Activated CD8-positive, alpha-beta memory T cell treated with anti-CD3 and anti-CD28 coated beads, Interleukin-2, amount 50 U/mL, for 1 hour (primary cell): Measurements from ENCODE around the gene ETFBKMT.
A peak's percentile ranks its signal among the peaks of the same experiment; 100 is the strongest.

ENCODE experiments used
- DNase-seq: peaks from one replicate; pipeline ENCODE4 v3.0.0-alpha.2; 2020; ENCODE audit errors: extremely low read depth

Gene ETFBKMT

GRCh38 chr12:31659087-31659942 is at the start of gene ETFBKMT:
ETFBKMT (plus strand) TSS chr12:31659688; CDS start chr12:31661954, 2,266 bp downstream.
- DNase-seq = peak; percentile 79

GRCh38 chr12:31612819-31613218 is 46.7 kb upstream of the ETFBKMT start:
- DNase-seq = no peak

GRCh38 chr12:31618228-31619025 is 41.1 kb upstream of the ETFBKMT start:
- no peak for DNase-seq

- DNase-seq = no peak
Measured at GRCh38 chr12:31620311-31620710, 39.2 kb upstream of the ETFBKMT start.

- DNase-seq = no peak
Measured at GRCh38 chr12:31622038-31622437, 37.5 kb upstream of the ETFBKMT start.

- DNase-seq = no peak
Measured at GRCh38 chr12:31626270-31626995, 33.1 kb upstream of the ETFBKMT start.

- DNase-seq = no peak
Measured at GRCh38 chr12:31627456-31628054, 31.9 kb upstream of the ETFBKMT start.

- no peak for DNase-seq
Measured at GRCh38 chr12:31629756-31630732, 29.4 kb upstream of the ETFBKMT start.

- no peak for DNase-seq
Measured at GRCh38 chr12:31631023-31631724, 28.3 kb upstream of the ETFBKMT start.

GRCh38 chr12:31631809-31632208 is 27.7 kb upstream of the ETFBKMT start:
- no peak for DNase-seq

- no peak for DNase-seq
Measured at GRCh38 chr12:31633464-31633863, 26.0 kb upstream of the ETFBKMT start.

- no peak for DNase-seq
Measured at GRCh38 chr12:31634620-31635019, 24.9 kb upstream of the ETFBKMT start.

- no peak for DNase-seq
Measured at GRCh38 chr12:31641509-31642090, 17.9 kb upstream of the ETFBKMT start.

GRCh38 chr12:31644536-31644935 is 15.0 kb upstream of the ETFBKMT start:
- no peak for DNase-seq

GRCh38 chr12:31645924-31646323 is 13.6 kb upstream of the ETFBKMT start:
- DNase-seq = no peak

- no peak for DNase-seq
Measured at GRCh38 chr12:31647086-31647491, 12.4 kb upstream of the ETFBKMT start.

GRCh38 chr12:31650918-31651317 is 8.6 kb upstream of the ETFBKMT start:
- DNase-seq = no peak

GRCh38 chr12:31651893-31652521 is 7.5 kb upstream of the ETFBKMT start:
- no peak for DNase-seq

GRCh38 chr12:31655208-31655607 is 4.3 kb upstream of the ETFBKMT start:
- no peak for DNase-seq
